Keratinocyte (primary cell): Measurements from ENCODE around the gene HECTD4. TPM values are rescaled to one million over a fixed set of nuclear protein-coding genes. Genes with fewer than 3 reads are reported as not detected.

ENCODE experiments used
- DNase-seq: peaks from one replicate; pipeline ENCODE4 v3.0.0-alpha.2; 2011; ENCODE audit warnings: low read depth, missing footprints, low spot score
- FAIRE-seq: peaks from 2 replicates; lab custom pipeline; 2011; peaks lifted over from hg19 to GRCh38; lab: Jason Lieb, UNC
- H2AFZ ChIP-seq: 2 replicates; pipeline ENCODE4 v1.6.0; 2012; ENCODE audit warnings: low read length, control low read depth, inconsistent platforms; ENCODE audit not compliant: control insufficient read depth
- H3K27ac ChIP-seq: 2 replicates; pipeline ENCODE4 v1.5.1; 2011; ENCODE audit warnings: low read length; ENCODE audit not compliant: control insufficient read depth, insufficient read depth
- H3K27me3 ChIP-seq: 3 replicates; pipeline ENCODE4 v1.6.0; 2011; ENCODE audit warnings: low read length; ENCODE audit not compliant: control insufficient read depth, insufficient read depth; ENCODE audit errors: extremely low read depth
- H3K36me3 ChIP-seq, 2 experiments: 2 replicates in 1 of 2; 3 replicates in 1 of 2; pipeline ENCODE4 v1.5.1; 2011; ENCODE audit warnings: low read length in 2 of 2, mild to moderate bottlenecking in 1 of 2; ENCODE audit not compliant: control insufficient read depth in 2 of 2, insufficient read depth in 2 of 2; ENCODE audit errors: extremely low read depth in 1 of 2
- H3K4me1 ChIP-seq: 3 replicates; pipeline ENCODE4 v1.5.1; 2011; ENCODE audit warnings: low read length; ENCODE audit not compliant: control insufficient read depth, insufficient read depth; ENCODE audit errors: extremely low read depth
- H3K4me2 ChIP-seq: 3 replicates; pipeline ENCODE4 v1.6.0; 2011; ENCODE audit warnings: low read depth, low read length; ENCODE audit not compliant: control insufficient read depth, insufficient read depth; ENCODE audit errors: extremely low read depth
- H3K4me3 ChIP-seq, 3 experiments: fragments of 200-600 bp in 1 of 3; sonication (generic) in 1 of 3; 2 replicates in 2 of 3; 3 replicates in 1 of 3; pipeline ENCODE4 v1.5.1; 2011 to 2016; ENCODE audit warnings: low read length in 3 of 3, mild to moderate bottlenecking in 3 of 3, control low read depth in 2 of 3, inconsistent platforms in 1 of 3, low read depth in 1 of 3, mixed read lengths in 1 of 3, mixed run types in 1 of 3, moderate library complexity in 1 of 3; ENCODE audit not compliant: control insufficient read depth in 2 of 3, insufficient read depth in 2 of 3; ENCODE audit errors: extremely low read depth in 1 of 3
- H3K79me2 ChIP-seq: 2 replicates; pipeline ENCODE4 v1.6.0; 2012; ENCODE audit warnings: low read length; ENCODE audit not compliant: control insufficient read depth, insufficient read depth
- H3K9ac ChIP-seq: 3 replicates; pipeline ENCODE4 v1.6.0; 2011; ENCODE audit warnings: low read length; ENCODE audit not compliant: control insufficient read depth, insufficient read depth; ENCODE audit errors: extremely low read depth
- H3K9me1 ChIP-seq: 3 replicates; pipeline ENCODE4 v1.6.0; 2011; ENCODE audit warnings: low read length; ENCODE audit not compliant: control insufficient read depth, insufficient read depth; ENCODE audit errors: extremely low read depth
- H3K9me3 ChIP-seq: 2 replicates; pipeline ENCODE4 v1.5.1; 2012; ENCODE audit warnings: low read depth, low read length; ENCODE audit not compliant: control insufficient read depth
- H4K20me1 ChIP-seq: 3 replicates; pipeline ENCODE4 v1.6.0; 2011; ENCODE audit warnings: low read length; ENCODE audit not compliant: control insufficient read depth, insufficient read depth; ENCODE audit errors: extremely low read depth
- EZH2 ChIP-seq: IDR thresholded peaks from one replicate; pipeline ENCODE4 v1.6.1; 2012; ENCODE audit warnings: inconsistent platforms, mild to moderate bottlenecking, low read length, moderate library complexity
- dilution Hi-C: fragments of 300-500 bp; cut with MboI; formaldehyde crosslinking; loops from one replicate; pipeline ENCODE4 v1.7.0; 2020; ENCODE audit warnings: low sequenced_read_pairs; ENCODE audit not compliant: extremely low pct_ligation_motif_present
- polyA plus RNA-seq, 5 experiments: library from polyadenylated mRNA; depleted of rRNA in 3 of 5; stranded (reverse) in 3 of 5; stranded (forward) in 1 of 5; unstranded in 1 of 5; fragments of >200 nt; gene quantifications; 1 replicate in 1 of 5; 2 replicates in 3 of 5; 3 replicates in 1 of 5; pipeline versions ENCODE4 v1.2.1 to v1.2.3, GENCODE V29; 2011 to 2012; ENCODE audit warnings: missing spikeins in 2 of 5, low read depth in 1 of 5, low replicate concordance in 1 of 5
- TF ChIP-seq, protein P1 (sequence below), 3 experiments: IDR thresholded peaks in 1 of 3; conservative IDR thresholded peaks in 1 of 3; optimal IDR thresholded peaks in 1 of 3; 2 replicates in 2 of 3; 3 replicates in 1 of 3; pipeline versions ENCODE3 to v1.5.1; 2011; ENCODE audit warnings: low read length in 3 of 3, mild to moderate bottlenecking in 3 of 3, moderate library complexity in 2 of 3, control low read depth in 1 of 3, inconsistent platforms in 1 of 3; ENCODE audit not compliant: insufficient read depth in 2 of 3; ENCODE audit errors: extremely low read depth in 1 of 3

HECTD4 gene
- polyA plus RNA-seq, 1 donor (not counting 4 experiments of a cell fraction or from before 2014, with no cell fraction given), result 7.5 TPM

DNA sequence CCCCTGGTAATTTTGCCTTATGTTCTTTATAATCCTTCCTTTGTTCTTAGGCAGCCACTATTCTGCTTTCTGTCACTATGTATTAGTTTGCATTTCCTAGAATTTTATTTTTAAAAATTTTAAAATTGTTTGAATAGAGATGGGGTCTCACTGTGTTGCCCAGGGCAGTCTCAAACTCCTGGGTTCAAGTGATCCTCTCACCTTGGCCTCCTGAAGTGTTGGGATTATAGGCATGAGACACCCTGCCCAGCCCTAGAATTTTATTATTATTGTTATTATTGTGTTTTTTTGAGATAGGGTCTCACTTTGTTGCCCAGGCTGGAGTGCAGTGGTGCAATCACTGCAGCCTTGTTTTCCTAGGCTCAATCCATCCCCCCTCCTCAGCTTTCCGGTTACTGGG lies 39.1 kb upstream of the HECTD4 start:
- Histone ChIP-seq H3K27ac (no peak overlapping the region), H3K9ac (no peak overlapping the region), H3K79me2 (peaks cover 74% of the 10 kb centered on the region), H3K4me1 (peaks cover 10% of the 10 kb centered on the region), H4K20me1 (peaks cover 5% of the 10 kb centered on the region), H3K36me3 (peaks cover 0 to 4% of the 10 kb centered on the region in 2 experiments), H3K9me1 (no peaks in the 10 kb centered on the region), H3K4me2 (no peak overlapping the region), H3K9me3 (no peaks in the 10 kb centered on the region), H2AFZ (no peak overlapping the region), H3K27me3 (no peaks in the 10 kb centered on the region), H3K4me3 (no peak overlapping the region)
- DNase-seq, result no peak
- TF ChIP-seq, protein P1, sequence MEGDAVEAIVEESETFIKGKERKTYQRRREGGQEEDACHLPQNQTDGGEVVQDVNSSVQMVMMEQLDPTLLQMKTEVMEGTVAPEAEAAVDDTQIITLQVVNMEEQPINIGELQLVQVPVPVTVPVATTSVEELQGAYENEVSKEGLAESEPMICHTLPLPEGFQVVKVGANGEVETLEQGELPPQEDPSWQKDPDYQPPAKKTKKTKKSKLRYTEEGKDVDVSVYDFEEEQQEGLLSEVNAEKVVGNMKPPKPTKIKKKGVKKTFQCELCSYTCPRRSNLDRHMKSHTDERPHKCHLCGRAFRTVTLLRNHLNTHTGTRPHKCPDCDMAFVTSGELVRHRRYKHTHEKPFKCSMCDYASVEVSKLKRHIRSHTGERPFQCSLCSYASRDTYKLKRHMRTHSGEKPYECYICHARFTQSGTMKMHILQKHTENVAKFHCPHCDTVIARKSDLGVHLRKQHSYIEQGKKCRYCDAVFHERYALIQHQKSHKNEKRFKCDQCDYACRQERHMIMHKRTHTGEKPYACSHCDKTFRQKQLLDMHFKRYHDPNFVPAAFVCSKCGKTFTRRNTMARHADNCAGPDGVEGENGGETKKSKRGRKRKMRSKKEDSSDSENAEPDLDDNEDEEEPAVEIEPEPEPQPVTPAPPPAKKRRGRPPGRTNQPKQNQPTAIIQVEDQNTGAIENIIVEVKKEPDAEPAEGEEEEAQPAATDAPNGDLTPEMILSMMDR (optimal IDR thresholded peaks at IDR 0.05 in 1 of 3, IDR thresholded peaks at IDR 0.05 in 1 of 3, conservative IDR thresholded peaks at IDR 0.05 in 1 of 3; ENCODE audit: extremely low read depth in 1 of 3, insufficient read depth in 2 of 3, low read length in 3 of 3), result no peak
- TF ChIP-seq EZH2, result no peak
- FAIRE-seq, result no peak
- dilution Hi-C loops, result no loop called here

DNA sequence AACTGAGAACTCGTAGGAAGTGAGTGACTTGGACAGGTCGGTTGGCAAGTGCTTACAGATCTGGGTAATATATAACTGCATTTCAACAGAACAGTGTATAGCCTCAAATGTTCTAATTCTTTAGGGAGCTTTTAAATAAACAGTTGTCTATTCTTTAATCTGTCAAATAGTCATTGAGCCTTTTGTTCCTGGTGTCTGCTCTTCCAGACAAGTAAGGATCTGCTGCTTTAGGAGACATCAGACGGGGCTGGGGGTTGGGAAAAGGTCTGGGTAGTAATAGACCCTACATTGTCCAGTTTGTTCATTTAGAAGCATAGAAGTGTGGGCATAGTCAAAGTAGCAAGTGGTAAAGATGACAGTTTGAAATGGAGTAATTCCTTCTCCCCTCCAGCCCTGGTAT lies 38.5 kb upstream of the HECTD4 start:
- H2AFZ ChIP-seq, result no peak overlapping the region
- H3K27me3 ChIP-seq, result no peaks in the 10 kb centered on the region
- H3K4me3 ChIP-seq, result no peak overlapping the region
- no peaks in the 10 kb centered on the region for H3K9me3 ChIP-seq
- H4K20me1 ChIP-seq, result peaks cover 3% of the 10 kb centered on the region
- no peak for FAIRE-seq
- H3K4me1 ChIP-seq, result peaks cover 10% of the 10 kb centered on the region
- H3K9me1 ChIP-seq, result no peaks in the 10 kb centered on the region
- no peak overlapping the region for H3K9ac ChIP-seq
- dilution Hi-C loops, result no loop called here
- no peaks in the 10 kb centered on the region for H3K36me3 ChIP-seq
- TF ChIP-seq, protein P1 (optimal IDR thresholded peaks at IDR 0.05 in 1 of 3, IDR thresholded peaks at IDR 0.05 in 1 of 3, conservative IDR thresholded peaks at IDR 0.05 in 1 of 3; ENCODE audit: extremely low read depth in 1 of 3, insufficient read depth in 2 of 3, low read length in 3 of 3), result no peak
- no peak for TF ChIP-seq EZH2
- no peak for DNase-seq
- peak overlapping the region; percentile 91 for H3K4me2 ChIP-seq
- peaks cover 67% of the 10 kb centered on the region for H3K79me2 ChIP-seq
- no peak overlapping the region for H3K27ac ChIP-seq
